ENCODE measurements around the gene TOM1L2.
"Not testable (repeated sequence)": the region's sequence is repeated elsewhere in the genome, so short reads cannot be mapped to it uniquely, and the experiment has no call there.

The TOM1L2 gene

DNA sequence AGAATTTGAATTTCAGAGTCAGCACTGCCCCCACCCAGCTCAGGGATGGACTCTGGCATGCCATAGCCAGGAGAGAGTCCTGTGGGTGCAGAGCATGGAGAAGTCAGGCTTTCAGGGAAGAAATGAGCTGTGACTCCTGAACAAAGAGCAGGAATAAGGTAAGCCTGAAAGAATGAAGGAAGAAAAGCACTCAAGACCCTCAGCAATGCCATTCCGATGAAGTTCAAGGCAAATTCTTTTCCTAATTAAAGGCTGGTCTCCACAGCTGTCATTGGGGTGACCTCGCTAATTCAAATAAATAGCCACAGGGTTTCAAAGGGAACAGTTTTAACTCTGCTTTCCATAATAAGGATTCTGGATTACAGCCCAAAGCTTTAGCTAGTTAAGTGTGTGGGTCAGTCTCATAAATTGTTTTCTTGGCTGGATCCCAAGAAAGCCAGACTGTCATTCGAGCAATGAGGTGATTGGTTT, 31.7 kb downstream of the TOM1L2 start:
- FAIRE-seq, result peak; percentile 75

DNA sequence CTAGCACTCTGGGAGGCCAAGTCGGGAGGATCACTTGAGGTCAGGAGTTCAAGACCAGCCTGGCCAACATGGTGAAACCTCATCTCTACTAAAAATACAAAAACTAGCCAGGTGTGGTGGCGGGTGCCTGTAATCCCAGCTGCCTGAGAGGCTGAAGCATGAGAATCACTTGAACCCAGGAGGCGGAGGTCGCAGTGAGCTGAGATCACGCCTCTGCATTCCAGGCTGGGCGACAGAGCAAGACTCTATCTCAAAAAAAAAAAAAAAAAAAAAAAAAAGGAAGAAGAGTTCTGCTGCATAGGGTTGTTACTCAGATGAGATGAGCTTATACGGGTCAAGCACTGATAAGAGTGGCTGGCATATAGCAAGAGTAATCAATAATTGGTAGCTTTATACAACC, 32.3 kb downstream of the TOM1L2 start:
- FAIRE-seq, result not testable (repeated sequence)

DNA sequence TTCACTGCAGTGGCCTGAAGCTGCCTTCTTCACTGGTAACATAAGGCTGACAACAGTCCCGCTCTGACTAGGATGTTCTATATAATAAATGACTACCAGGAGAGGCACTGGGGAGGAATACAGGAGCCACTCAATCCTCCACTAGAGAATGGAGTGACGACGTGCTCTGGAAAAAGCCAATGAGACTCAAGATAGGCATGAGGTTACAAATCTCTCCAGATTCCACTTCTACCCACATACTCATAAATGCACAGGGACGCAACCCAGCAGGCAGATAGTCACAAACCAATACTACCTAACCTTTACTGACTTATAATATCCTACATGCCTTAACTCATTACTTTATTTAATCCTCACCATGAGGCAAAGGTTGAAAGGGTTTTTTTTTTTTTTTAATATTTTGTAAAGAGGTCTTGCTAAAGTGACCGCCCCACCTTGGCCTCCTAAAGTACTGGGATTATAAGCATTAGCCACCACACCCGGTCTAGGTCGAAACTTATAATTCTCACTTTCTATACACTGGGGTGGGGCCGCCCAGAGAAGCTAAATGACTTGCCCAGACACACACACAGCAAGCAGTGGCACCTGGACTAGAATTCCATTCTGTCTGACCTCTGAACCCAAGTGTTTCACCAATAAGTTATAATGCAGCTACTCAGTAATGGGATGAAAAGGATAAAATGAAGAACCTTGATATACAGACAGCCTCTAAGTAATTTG, 33.7 kb downstream of the TOM1L2 start:
- FAIRE-seq, result no peak

DNA sequence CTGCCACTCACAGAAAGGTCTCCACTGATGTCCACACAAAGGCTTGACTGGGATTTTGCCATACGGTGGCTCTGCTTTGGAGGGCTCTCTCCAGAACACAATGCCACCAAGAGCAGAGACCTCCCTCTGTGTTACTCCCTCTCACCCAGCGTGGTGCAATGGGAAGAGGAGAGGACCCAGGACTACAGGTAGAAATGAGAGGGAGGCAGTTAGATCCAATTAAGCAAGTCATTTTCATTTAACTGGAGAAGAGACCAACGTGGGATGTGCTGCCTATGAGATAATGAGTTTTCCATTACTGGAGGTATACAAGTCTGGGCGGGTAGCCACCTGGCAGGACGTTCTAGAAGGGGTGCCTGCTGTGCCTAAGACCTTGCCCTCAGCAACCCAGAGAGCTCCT, 34.2 kb downstream of the TOM1L2 start:
- FAIRE-seq, result no peak

DNA sequence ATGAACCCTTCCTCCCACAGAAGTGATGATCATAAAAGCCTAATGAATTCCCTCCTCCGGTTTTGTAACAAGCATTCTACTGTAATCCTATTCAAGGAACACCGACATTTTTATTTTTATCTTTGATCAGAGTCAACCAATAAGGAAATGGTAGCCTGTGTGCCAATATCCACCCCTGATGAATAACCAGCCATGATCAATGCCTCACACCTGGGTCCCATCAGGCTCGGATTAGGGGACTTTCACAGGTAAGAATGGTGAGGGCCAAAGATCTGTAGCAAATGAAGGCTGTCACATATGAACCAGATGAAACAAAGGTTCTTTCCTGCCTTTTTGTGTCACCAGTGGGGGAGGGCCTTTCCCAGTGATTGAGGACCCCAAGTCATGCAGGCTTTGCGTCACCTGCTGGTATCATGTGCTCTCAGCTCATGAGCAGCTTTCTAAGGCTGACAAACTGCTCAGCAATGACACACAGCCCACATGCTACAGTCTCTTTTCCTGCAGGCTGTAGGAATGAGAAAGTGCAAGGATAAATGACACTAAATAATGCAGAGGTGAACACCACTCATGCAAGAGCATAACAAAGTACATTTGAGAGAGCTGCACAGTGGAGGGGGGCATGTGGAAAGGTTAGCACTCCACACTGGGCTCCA, 34.9 kb downstream of the TOM1L2 start:
- no peak for FAIRE-seq

DNA sequence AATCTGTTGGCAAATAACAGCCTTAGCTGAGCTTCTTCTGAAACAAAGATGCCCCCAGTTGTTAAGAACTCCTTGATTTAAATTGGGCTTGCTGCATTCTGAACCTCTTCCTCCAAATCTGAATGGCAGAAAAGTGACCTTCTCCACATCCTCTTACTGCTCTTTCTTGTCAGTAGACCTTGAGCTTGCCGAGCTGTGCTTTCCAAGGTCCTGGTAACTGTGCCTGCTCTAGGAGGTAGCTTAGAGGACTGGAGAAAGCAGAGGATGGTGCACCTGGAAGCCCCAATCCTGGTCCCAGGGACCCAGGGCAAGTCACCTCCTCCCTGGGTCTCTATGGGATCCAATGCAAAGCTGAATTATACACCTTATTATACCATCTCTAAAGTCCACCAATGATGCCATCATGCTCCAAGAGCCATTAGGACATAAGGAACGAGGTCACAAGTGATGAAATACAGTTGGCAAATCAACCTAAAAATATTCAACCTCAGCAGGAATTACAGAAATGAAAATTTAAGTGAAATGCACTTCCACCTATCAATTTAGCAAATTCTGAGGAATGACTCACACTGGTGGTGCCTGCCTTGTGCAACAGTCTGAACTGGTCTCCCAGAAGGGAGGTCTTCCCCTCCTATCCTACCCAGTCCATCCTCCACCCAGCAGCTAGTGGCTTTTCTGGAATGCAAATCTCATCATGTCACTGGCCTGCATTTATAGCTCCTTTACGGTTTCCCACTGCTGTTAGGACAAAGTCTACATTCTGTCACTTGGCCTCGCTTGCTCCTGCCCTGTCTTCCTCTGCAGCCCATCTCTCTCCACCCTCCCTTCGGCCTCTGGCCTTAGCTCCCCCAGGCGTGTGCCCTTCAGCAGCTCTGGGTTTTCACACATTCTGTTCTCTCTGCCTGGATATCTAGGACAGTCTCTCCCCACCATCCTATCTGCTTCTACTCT, 36.6 kb downstream of the TOM1L2 start:
- no peak for FAIRE-seq

DNA sequence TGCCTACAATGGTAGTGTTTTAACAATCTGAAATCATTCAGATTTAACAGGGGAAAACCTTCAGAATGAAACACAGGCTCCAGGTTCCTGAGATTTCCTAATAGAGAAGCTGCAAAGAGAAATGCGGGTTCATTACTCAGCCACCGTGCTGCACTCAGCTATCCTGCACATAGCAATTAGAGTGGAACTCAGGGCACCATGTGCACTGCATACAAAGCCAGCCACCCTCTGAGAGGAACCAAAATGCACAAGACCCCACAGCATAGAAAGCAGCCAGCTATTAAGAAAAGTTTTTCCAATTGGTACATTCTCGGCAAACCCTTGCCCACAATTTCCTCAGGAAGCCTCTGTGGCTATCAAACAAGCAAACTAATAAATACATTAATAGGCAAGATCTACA, 37.4 kb downstream of the TOM1L2 start:
- no peak for FAIRE-seq

DNA sequence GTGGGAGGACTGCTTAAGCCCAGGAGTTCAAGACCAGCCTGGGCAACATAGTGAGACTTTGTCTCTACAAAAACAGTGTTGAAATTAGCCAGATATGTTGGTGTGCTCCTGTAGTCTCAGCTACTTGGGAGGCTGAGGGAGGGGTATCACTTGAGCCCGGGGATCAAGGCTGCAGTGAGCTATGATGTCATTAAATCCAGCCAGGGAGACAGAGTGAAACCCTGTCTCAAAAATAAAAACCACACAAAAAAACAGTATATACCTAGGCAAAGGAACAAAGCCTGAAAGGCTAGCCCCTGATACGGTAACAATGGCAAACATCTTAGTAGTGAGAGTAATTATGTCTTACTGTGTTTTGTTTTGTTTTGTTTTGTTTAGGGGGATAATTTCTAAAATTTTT, 38.0 kb downstream of the TOM1L2 start:
- FAIRE-seq, result no peak

DNA sequence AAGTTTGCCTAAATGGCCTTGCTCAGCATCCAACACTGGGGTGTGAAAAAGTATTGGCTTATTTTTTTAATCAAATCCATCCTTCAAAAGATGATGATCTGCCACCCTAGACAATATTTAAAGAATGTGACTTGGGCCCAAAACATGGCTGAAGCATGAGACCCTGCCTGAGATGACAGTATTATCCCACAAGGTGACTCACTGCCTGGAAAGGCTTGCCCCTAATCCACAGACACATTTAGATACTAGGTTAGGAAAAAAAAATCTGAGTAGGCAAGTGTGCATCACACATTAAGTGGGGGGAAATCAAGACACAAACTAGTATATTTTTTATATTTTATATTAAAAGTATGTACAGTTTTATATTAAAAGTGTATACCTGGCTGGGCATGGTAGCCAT, 38.4 kb downstream of the TOM1L2 start:
- no peak for FAIRE-seq

DNA sequence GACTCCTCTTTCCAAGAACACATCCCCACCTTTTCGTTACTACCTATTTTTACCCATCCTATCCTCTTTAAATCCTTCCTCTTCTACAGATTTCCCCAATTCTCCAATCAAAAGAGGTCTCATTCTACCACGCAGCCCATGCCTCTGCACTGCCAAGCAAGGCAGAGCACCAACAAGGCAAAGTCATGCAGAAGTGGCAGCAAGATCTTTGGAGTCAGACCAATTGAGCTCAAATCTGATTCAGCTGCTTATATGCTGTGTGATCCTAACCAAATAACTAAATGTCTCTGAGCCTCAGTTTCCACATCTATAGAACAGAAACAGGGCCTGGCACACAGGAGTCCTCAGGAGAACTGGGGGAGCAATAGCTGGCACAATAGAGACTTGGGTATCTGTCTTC, 41.0 kb downstream of the TOM1L2 start:
- FAIRE-seq, result no peak

DNA sequence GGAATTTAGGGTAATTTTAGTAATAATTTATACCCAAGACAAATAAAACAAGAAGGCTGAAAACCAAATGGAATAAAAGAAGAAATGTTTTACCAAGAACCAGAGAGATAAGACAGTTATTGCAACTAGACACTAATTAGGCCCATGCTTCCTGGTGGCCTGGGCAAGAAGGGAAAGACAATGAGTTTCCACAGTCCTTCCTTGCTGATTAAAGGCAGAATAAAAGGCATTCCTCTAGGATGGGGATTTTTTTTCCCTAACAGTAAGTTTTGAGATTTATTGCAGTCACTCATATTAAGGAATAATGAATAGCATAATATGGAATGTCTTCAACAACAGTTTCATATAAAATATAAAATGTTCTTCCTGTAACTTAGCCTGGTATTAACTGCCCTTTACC, 41.5 kb downstream of the TOM1L2 start:
- FAIRE-seq, result no peak

DNA sequence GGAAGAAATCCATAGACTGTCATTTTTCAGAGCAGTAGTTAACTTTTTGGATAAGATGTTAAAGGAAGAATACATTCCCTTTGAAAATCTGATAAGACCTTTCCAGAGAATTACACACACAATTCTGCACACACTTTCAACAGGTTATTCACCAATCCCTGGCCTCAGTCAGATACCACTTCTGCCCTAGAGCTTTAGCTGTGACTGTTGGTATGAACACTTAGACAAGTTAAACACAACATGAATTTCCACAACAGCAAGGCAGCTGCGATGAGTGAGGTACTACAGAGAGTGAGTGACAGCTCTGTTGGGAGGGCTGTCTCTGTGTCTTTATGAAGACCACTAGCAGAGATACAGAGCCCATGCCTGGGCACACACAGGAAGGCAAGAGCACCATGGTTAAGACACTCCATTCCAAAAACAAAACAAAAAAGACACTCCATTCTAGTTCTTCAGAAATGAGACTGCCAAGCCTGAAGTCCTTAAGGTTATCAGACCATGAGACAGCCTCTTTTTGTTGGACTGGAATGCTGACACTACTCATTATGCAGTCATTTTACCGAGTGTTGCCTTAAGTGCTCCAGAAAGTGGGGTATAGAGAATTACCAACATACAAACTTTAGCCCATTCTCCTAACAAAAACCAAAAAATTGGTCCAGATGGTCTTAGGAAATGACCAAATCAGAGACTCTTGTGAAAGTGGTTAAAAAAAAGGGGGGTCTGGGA, 42.4 kb downstream of the TOM1L2 start:
- FAIRE-seq, result no peak

DNA sequence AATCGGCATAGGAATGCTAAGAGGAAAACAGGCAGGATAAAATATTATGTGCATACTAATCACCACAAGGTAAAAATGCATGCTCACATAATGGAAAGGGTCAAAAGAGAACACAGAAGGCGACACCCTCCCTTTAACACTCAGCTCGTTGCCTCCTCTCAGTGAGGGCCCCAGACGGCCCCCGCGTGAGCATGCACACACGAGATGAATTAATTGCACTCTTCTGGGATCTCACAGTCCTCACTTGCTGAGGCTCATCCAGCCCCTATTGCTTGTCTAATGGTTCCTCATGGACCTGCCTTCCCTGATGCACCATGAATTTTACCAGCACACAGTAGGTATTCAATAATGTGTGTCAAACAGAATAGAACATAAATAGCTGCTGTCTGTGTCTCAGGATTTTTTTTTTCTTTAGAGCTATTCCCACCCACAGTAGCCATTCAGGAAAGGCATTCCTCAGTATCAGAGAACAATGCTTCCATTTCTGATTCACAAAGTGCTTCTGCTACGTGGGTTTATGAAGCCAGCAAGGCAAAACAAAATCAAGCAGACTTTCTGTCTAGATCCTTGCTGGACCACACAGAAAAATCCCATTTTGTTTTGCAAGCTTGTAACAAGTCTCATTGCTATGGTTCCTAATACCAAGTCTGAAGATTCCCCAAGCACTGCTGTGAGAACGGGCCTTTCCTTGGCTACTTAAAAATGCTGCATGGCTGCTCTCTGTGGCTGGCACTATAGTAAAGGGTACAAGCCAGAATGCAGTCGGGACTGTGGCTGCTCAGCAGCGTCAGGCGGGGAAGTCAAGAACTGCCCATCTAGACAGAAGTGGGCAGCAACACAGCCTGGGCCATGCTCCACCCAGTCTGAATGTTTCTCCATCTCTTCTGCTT, 43.6 kb downstream of the TOM1L2 start:
- FAIRE-seq, result no peak

DNA sequence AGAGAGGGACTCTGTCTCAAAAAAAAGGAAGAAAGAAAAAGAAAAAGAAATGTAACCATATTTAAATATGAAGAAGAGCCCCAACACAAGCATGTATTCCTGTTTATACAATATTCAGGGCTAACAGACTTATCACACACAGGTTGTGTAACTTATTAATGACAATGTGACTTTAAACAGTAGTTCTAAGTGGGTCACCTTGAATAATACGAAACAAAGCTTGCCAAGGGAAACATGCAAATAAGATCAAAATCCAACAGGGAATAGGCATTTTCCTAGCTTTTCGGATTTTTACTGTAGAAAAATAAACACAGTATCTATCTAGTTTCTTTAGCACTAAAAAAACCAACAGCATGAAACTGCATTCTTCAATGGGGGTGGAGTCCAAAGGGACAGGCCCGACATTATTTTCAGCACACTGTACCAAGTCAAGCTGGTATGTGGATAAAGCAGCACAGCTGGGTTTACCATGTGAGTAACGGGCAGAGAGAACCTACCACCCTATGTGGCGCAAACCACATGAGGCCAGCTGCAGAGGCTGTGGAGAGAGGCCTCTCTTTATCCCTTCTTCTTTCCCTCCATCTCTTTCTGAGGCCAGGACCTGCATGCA, 45.3 kb downstream of the TOM1L2 start:
- FAIRE-seq, result no peak

DNA sequence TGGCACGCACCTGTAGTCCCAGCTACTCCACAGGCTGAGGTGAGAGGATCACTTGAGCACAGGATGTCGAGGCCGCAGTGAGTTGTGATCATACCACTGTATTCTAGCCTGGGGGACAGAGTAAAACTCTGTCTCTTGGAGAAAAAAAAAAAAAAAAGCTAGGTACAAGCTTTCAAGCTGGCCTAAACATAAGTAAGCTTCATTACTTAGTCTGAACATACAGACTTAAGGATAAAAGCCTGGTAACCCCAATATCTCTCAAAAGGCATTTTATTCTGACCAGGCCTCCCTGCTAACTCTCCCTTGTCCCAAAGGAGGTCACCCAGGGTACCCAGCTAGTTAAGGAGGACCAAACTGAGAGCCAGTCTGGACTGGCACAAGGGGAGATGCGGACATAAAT, 46.2 kb downstream of the TOM1L2 start:
- FAIRE-seq, result no peak

DNA sequence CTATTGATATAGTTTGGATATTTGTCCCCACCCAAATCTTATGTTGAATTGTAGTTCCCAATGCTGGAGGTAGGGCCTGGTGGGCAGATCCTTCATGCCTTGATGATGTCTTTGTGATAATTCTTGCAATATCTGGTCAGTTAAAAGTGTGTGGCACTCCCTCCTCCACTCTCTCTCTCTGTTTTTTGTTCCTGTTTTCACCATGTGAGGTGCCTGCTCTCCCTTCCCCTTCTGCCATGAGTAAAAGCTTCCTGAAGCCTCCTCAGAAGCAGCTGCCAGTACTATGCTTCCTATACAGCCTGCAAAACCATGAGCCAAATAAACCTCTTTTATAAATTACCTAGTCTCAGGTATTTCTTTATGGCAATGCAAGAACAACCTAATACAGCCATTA, 47.3 kb downstream of the TOM1L2 start:
- FAIRE-seq, result no peak

DNA sequence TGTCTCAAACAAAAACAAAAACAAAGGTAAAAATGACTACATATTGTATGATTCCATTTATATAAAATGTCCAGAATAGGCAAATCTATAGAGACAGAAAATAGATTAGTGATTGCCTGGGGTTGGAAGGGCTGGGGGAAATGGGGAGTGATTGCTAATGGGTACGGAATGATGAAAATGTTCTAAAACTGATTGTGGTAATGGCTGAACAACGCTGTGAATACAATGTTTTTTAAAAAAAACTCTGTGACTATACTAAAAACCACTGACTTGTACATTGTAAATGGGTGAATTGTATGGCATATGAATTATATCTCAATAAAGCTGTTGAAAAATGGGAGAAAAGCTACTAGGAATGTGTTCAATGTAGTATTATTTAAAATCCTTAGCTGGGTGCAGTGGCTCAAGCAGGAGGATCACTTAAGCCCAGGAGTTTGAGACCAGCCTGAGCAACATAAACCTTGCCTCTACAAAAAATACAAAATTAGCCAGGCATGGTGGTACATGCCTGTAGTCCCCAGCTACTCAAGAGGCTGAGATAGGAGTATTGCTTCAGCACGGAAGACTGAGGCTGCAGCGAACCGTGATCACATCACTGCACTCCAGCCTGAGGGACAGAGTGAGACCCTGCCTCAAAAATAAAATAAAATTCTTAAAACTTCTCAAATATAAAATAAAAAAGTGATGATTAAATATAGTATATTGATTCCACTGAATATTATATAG, 47.9 kb downstream of the TOM1L2 start:
- FAIRE-seq, result no peak

DNA sequence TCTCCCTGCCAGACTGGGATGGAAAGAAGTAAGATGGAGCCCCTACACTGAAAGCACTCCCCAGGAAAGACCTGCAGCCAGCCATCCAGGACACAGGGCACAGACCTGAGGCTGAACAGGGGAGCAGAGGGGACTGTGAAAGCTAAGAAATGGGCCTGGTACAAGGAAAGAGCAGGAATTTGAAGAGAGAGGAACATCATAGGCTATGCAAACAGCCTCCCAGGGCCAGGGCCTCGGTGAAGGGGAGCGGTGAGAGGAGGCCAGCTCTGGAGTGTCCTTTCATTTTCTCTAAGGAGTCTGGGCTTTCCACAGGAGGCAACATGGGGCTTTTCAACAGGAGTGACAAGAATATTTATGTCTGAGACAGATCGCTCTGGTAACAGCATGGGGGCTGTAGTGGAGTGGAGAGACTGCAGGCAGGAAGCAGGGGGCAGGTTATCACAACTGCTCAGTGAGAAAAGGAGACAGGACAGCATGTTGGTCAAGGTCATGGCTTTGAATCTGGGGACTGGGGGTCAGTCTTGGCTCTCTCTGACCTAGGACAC, 50.1 kb downstream of the TOM1L2 start:
- no peak for FAIRE-seq

DNA sequence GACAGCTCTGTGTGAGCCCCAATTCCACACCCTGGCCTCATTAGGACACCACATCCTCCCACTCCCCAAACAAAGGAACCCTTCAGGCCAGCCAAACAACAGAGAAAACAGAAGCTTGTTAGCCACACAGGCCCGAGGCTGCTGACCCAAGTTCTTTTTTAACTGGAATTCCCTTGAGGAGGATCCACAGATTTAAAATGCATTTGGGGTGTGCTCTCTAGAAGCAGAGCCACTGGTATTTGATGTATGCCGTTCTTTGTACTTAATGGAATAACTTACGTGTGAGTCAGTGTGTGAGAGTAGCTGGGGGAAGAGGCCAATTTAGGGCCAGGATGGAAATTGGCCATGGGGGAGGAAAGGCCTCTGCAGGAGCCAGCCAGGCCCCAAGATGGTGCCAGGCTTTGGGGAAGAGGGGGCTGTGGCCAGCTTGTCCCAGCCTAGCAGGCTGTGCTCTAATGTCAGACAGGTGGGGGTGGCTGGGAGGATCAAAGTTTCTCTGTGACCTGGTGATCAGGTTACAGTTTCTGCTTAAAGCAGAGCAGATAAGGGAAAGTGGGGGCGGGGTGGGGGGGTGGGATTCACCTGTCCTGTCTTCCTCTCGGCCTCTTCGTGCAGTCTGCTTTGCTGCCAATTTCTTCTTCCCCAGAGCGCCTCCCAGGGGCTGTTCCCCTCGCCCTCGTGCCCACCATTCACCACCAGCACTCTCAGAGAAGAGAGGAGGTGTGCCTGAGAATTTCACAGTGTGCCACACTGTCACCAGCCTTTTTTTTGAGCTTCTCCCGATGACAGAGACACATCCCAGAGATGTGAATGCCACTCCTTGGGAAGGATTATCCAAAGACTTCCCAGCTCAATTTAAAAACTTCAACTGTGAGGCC, 50.8 kb downstream of the TOM1L2 start:
- FAIRE-seq, result no peak

All from endometrium (tissue), 2 donors.